SK-N-SH (cell line): ENCODE measurements around the gene PDE4D. TPM values are rescaled to one million over a fixed set of nuclear protein-coding genes. Genes with fewer than 3 reads are reported as not detected.

Experiments used
- CTCF ChIA-PET: fragments of 300-600, 350-600 bp; formaldehyde crosslinking; extraction: SDS; loops from one replicate; lab custom pipeline; 2021; lab: Yijun Ruan, JAX
- POLR2A ChIA-PET: fragments of 350-600 bp; sonication (Branson Sonifier 250); formaldehyde crosslinking; extraction: SDS; loops from one replicate; lab custom pipeline; 2020; ENCODE audit warnings: antibody characterized with exemption, inconsistent platforms; lab: Yijun Ruan, JAX
- DNase-seq: peaks from one replicate; pipeline ENCODE4 v3.0.0; 2012
- H2AFZ ChIP-seq: fragments of 200-600 bp; sonication (generic); 2 replicates; pipeline ENCODE4 v1.8.1; 2016; ENCODE audit warnings: antibody characterized with exemption, mild to moderate bottlenecking, low read depth
- H3F3A ChIP-seq: fragments of 200-600 bp; sonication (generic); replicated peaks from 2 replicates; pipeline ENCODE3; 2016; ENCODE audit warnings: antibody characterized with exemption, mild to moderate bottlenecking; ENCODE audit not compliant: insufficient read depth
- H3K27ac ChIP-seq, 2 experiments: fragments of 200-500 bp in 1 of 2; fragments of 200-600 bp in 1 of 2; sonication (Bioruptor generic) in 1 of 2; sonication (generic), shearing (Covaris generic) in 1 of 2; 2 replicates each; pipeline versions ENCODE4 v1.5.1 to v1.6.1; 2014 to 2016; ENCODE audit warnings: low read depth in 2 of 2, inconsistent platforms in 1 of 2, low read length in 1 of 2, mild to moderate bottlenecking in 1 of 2, mixed read lengths in 1 of 2
- H3K27me3 ChIP-seq: fragments of 200-600 bp; sonication (generic), shearing (Covaris generic); 2 replicates; pipeline ENCODE4 v1.6.1; 2016; ENCODE audit warnings: mixed run types; ENCODE audit not compliant: insufficient read depth
- H3K36me3 ChIP-seq, 2 experiments: fragments of 200-500 bp in 1 of 2; fragments of 200-600 bp in 1 of 2; sonication (Bioruptor generic) in 1 of 2; sonication (generic) in 1 of 2; replicated peaks in 1 of 2; 2 replicates each; pipeline versions ENCODE3 to v1.5.1; 2014 to 2016; ENCODE audit warnings: low read length in 1 of 2, mild to moderate bottlenecking in 1 of 2; ENCODE audit not compliant: insufficient read depth in 2 of 2, control insufficient read depth in 1 of 2
- H3K4me1 ChIP-seq, 2 experiments: fragments of 200-500 bp in 1 of 2; fragments of 200-600 bp in 1 of 2; sonication (Bioruptor generic) in 1 of 2; sonication (generic), shearing (Covaris generic) in 1 of 2; 2 replicates each; pipeline versions ENCODE4 v1.5.1 to v1.6.1; 2014 to 2016; ENCODE audit warnings: low read depth in 1 of 2, low read length in 1 of 2, mixed run types in 1 of 2; ENCODE audit not compliant: insufficient read depth in 2 of 2, control insufficient read depth in 1 of 2
- H3K4me2 ChIP-seq: fragments of 200-600 bp; sonication (generic), shearing (Covaris generic); 2 replicates; pipeline ENCODE4 v1.6.1; 2017; ENCODE audit warnings: mixed run types
- H3K4me3 ChIP-seq, 2 experiments: fragments of 200-500 bp in 1 of 2; fragments of 200-600 bp in 1 of 2; sonication (Bioruptor generic) in 1 of 2; sonication (generic), shearing (Covaris generic) in 1 of 2; 2 replicates each; pipeline versions ENCODE4 v1.5.1 to v1.8.1; 2014 to 2016; ENCODE audit warnings: low read depth in 2 of 2, inconsistent platforms in 1 of 2, low read length in 1 of 2, mild to moderate bottlenecking in 1 of 2, mixed read lengths in 1 of 2, moderate library complexity in 1 of 2
- H3K79me2 ChIP-seq: fragments of 200-600 bp; sonication (generic); 2 replicates; pipeline ENCODE4 v1.8.1; 2017; ENCODE audit warnings: mild to moderate bottlenecking; ENCODE audit not compliant: insufficient read depth
- H3K9ac ChIP-seq: fragments of 200-600 bp; sonication (generic); 2 replicates; pipeline ENCODE4 v1.6.1; 2017; ENCODE audit warnings: mixed run types
- H3K9me2 ChIP-seq: fragments of 200-600 bp; sonication (generic); 2 replicates; pipeline ENCODE4 v1.6.1; 2017; ENCODE audit warnings: mixed run types
- H3K9me3 ChIP-seq: fragments of 200-600 bp; sonication (generic); 2 replicates; pipeline ENCODE4 v1.6.1; 2017; ENCODE audit warnings: mixed run types, mild to moderate bottlenecking, moderate library complexity
- H4K20me1 ChIP-seq: fragments of 200-600 bp; sonication (generic); 2 replicates; pipeline ENCODE4 v1.6.1; 2017; ENCODE audit warnings: mild to moderate bottlenecking, mixed run types; ENCODE audit not compliant: insufficient read depth
- CTCF ChIP-seq: fragments of 200-600 bp; sonication (generic); IDR thresholded peaks from 2 replicates; pipeline ENCODE4 v1.6.1; 2017; ENCODE audit warnings: antibody characterized with exemption, mild to moderate bottlenecking, moderate library complexity
- EP300 ChIP-seq, 2 experiments: IDR thresholded peaks; 2 replicates each; pipeline versions ENCODE4 v1.4.0 to v1.6.1; 2012; ENCODE audit warnings: borderline replicate concordance in 1 of 2, low read depth in 1 of 2, low read length in 1 of 2
- FOSL2 ChIP-seq: IDR thresholded peaks from 2 replicates; pipeline ENCODE4 v1.4.0; 2012; ENCODE audit warnings: low read depth, mild to moderate bottlenecking, moderate library complexity, borderline replicate concordance
- FOXM1 ChIP-seq: IDR thresholded peaks from 2 replicates; pipeline ENCODE4 v1.4.0; 2012; ENCODE audit warnings: low read depth, mild to moderate bottlenecking
- GABPA ChIP-seq: IDR thresholded peaks from 2 replicates; pipeline ENCODE4 v1.4.0; 2012; ENCODE audit warnings: low read depth, mild to moderate bottlenecking
- GATA2 ChIP-seq: sonication (generic); formaldehyde crosslinking; IDR thresholded peaks from 2 replicates; pipeline ENCODE4 v1.5.0; 2020; ENCODE audit warnings: mild to moderate bottlenecking, missing genetic modification reagents
- IRF3 ChIP-seq: fragments of 150-350 bp; IDR thresholded peaks from 2 replicates; pipeline ENCODE4 v1.6.1; 2016; ENCODE audit warnings: mild to moderate bottlenecking, low read depth, low read length
- JUND ChIP-seq: IDR thresholded peaks from 2 replicates; pipeline ENCODE4 v1.4.0; 2012
- MAX ChIP-seq: IDR thresholded peaks from 2 replicates; pipeline ENCODE4 v1.4.0; 2012; ENCODE audit warnings: low read depth
- NFIC ChIP-seq: IDR thresholded peaks from 2 replicates; pipeline ENCODE4 v1.4.0; 2012; ENCODE audit warnings: borderline replicate concordance
- PBX3 ChIP-seq: IDR thresholded peaks from 2 replicates; pipeline ENCODE4; 2012
- POLR2AphosphoS5 ChIP-seq: IDR thresholded peaks from 2 replicates; pipeline ENCODE4 v1.6.1; 2012; ENCODE audit warnings: low read depth, low read length
- RAD21 ChIP-seq: IDR thresholded peaks from 2 replicates; pipeline ENCODE4 v1.6.1; 2012; ENCODE audit warnings: mild to moderate bottlenecking, low read length
- REST ChIP-seq: IDR thresholded peaks from 2 replicates; pipeline ENCODE4 v1.6.1; 2012; ENCODE audit warnings: mild to moderate bottlenecking, low read depth, low read length, moderate library complexity
- RFX5 ChIP-seq: IDR thresholded peaks from 2 replicates; pipeline ENCODE4 v1.6.1; 2012; ENCODE audit warnings: mild to moderate bottlenecking, improper control_type of control experiment, low read length
- RXRA ChIP-seq: IDR thresholded peaks from 2 replicates; pipeline ENCODE4 v1.4.0; 2012; ENCODE audit warnings: low read depth, mild to moderate bottlenecking, borderline replicate concordance
- TCF12 ChIP-seq: IDR thresholded peaks from 2 replicates; pipeline ENCODE4 v1.4.0; 2012
- USF1 ChIP-seq: IDR thresholded peaks from 2 replicates; pipeline ENCODE4 v1.4.0; 2012; ENCODE audit warnings: low read depth, borderline replicate concordance
- WGBS: methylation state at CpG from one replicate; pipeline ENCODE4 v1.1.6; 2017; ENCODE audit warnings: low lambda C conversion rate; 5-methylcytosine and 5-hydroxymethylcytosine counted together
- polyA plus RNA-seq, 3 experiments: library from polyadenylated mRNA; depleted of rRNA; stranded (reverse); fragments of >200 nt; gene quantifications; 2 replicates each; pipeline ENCODE4 v1.2.3, GENCODE V29; 2012

PDE4D gene
- polyA plus RNA-seq, 1 of the 3 experiments (the other 2 are of a cell fraction), result 2.4 TPM

GRCh38 chr5:59863777-59864176 is 29.7 kb downstream of the PDE4D start:
- no peaks in the 10 kb centered on the region for H3K36me3 ChIP-seq
- H4K20me1 ChIP-seq, result no peaks in the 10 kb centered on the region
- H3K9me3 ChIP-seq, result no peaks in the 10 kb centered on the region
- H2AFZ ChIP-seq, result no peak overlapping the region; the same call in 1 of the 2 replicates
- ChIA-PET CTCF (no interaction called here), POLR2A (no interaction called here)
- no peak for DNase-seq
- no peaks in the 10 kb centered on the region for H3K27me3 ChIP-seq
- H3K4me1 ChIP-seq, result no peaks in the 10 kb centered on the region
- H3K79me2 ChIP-seq, result no peaks in the 10 kb centered on the region
- WGBS, result 65% methylated on average over 4 of the region's 5 CpGs
- H3K4me3 ChIP-seq, result no peak overlapping the region
- H3F3A ChIP-seq, result no peaks in the 10 kb centered on the region
- no peaks in the 10 kb centered on the region for H3K9me2 ChIP-seq
- H3K4me2 ChIP-seq, result peak overlapping the region; percentile 29; the same call in 1 of the 2 replicates
- no peak overlapping the region; the same call in 1 of the 2 replicates for H3K9ac ChIP-seq
- no peak for TF ChIP-seq RXRA
- TF ChIP-seq FOSL2, result peak; percentile 36; the same call in 1 of the 2 replicates
- no peak for TF ChIP-seq GABPA
- 0 out of 2 replicates have a peak, but pooled peaks have one; percentile 16 for TF ChIP-seq TCF12
- TF ChIP-seq EP300 (IDR thresholded peaks at IDR 0.05; ENCODE audit: borderline replicate concordance in 1 of 2, low read depth in 1 of 2, low read length in 1 of 2), result no peak
- TF ChIP-seq JUND, result 0 out of 2 replicates have a peak, but pooled peaks have one; percentile 21
- H3K27ac ChIP-seq, result peak overlapping the region in 1 of 2 experiments; percentile 55; a peak in 2 of 4 replicates

GRCh38 chr5:59856358-59856757 is 37.2 kb downstream of the PDE4D start:
- POLR2A ChIA-PET, result no interaction called here
- Histone ChIP-seq H3K9me3 (no peaks in the 10 kb centered on the region), H3K27ac (no peak overlapping the region), H3K4me2 (no peak overlapping the region), H3F3A (no peaks in the 10 kb centered on the region), H3K36me3 (no peaks in the 10 kb centered on the region), H3K9me2 (no peaks in the 10 kb centered on the region), H3K79me2 (no peaks in the 10 kb centered on the region), H4K20me1 (no peaks in the 10 kb centered on the region), H3K4me3 (no peak overlapping the region), H3K9ac (no peak overlapping the region), H3K27me3 (no peaks in the 10 kb centered on the region), H3K4me1 (no peaks in the 10 kb centered on the region), H2AFZ (no peak overlapping the region)
- no peak for TF ChIP-seq IRF3
- TF ChIP-seq REST, result no peak
- TF ChIP-seq MAX, result no peak
- TF ChIP-seq RFX5, result no peak
- TF ChIP-seq GATA2, result no peak
- TF ChIP-seq PBX3, result no peak
- TF ChIP-seq POLR2AphosphoS5, result no peak
- no peak for TF ChIP-seq NFIC
- no peak for TF ChIP-seq FOSL2
- no peak for TF ChIP-seq FOXM1
- TF ChIP-seq USF1, result no peak
- TF ChIP-seq RAD21, result no peak
- TF ChIP-seq CTCF, result no peak
- no peak for DNase-seq
- CTCF ChIA-PET, result interaction anchor here (1.9 kb wide), 1 partner anchor 431 kb away, joined by 4 read pairs; no protein-coding TSS in a partner anchor
- WGBS, result 92% methylated on average over 5 of the region's 5 CpGs
